NCI-H446 (cell line): ENCODE data around the gene MUC5B.

Source experiments
- DNase-seq, 2 experiments: peaks; one replicate each; lab custom pipeline; 2025; lab: John Stamatoyannopoulos, UW

The MUC5B gene

GRCh38 chr11:1285876-1286275 is 63.0 kb downstream of the MUC5B start:
- no peak for DNase-seq

- DNase-seq = no peak
Observed at GRCh38 chr11:1287928-1288327, 65.1 kb downstream of the MUC5B start.

- DNase-seq = no peak
Observed at GRCh38 chr11:1288426-1289151, 65.7 kb downstream of the MUC5B start.

GRCh38 chr11:1289211-1289935 is 66.5 kb downstream of the MUC5B start:
- DNase-seq = no peak

GRCh38 chr11:1290052-1291040 is 67.5 kb downstream of the MUC5B start:
- no peak for DNase-seq

GRCh38 chr11:1291295-1292017 is 68.6 kb downstream of the MUC5B start:
- DNase-seq = no peak

GRCh38 chr11:1292018-1292643 is 69.3 kb downstream of the MUC5B start:
- DNase-seq = no peak

- no peak for DNase-seq
Observed at GRCh38 chr11:1292644-1293618, 70.1 kb downstream of the MUC5B start.

GRCh38 chr11:1293619-1294015 is 70.8 kb downstream of the MUC5B start:
- DNase-seq = no peak

- DNase-seq = no peak
Observed at GRCh38 chr11:1295086-1295485, 72.2 kb downstream of the MUC5B start.

GRCh38 chr11:1295591-1295990 is 72.7 kb downstream of the MUC5B start:
- DNase-seq = no peak

- DNase-seq = no peak
Observed at GRCh38 chr11:1296287-1296686, 73.4 kb downstream of the MUC5B start.

GRCh38 chr11:1297011-1297575 is 74.2 kb downstream of the MUC5B start:
- DNase-seq = no peak

- peak in 1 of 2 experiments; percentile 29 for DNase-seq
Observed at GRCh38 chr11:1297576-1298473, 75.0 kb downstream of the MUC5B start.

- DNase-seq = no peak
Observed at GRCh38 chr11:1298695-1299492, 76.0 kb downstream of the MUC5B start.

- no peak for DNase-seq
Observed at GRCh38 chr11:1299621-1300020, 76.8 kb downstream of the MUC5B start.

GRCh38 chr11:1300121-1300520 is 77.3 kb downstream of the MUC5B start:
- DNase-seq = no peak
